ENCODE data around the gene HTR2A. TPM values are rescaled to one million over a fixed set of nuclear protein-coding genes. Genes with fewer than 3 reads are reported as not detected.

Gene HTR2A
- total RNA-seq, 1 experiment from 2014 or later = not detected

DNA sequence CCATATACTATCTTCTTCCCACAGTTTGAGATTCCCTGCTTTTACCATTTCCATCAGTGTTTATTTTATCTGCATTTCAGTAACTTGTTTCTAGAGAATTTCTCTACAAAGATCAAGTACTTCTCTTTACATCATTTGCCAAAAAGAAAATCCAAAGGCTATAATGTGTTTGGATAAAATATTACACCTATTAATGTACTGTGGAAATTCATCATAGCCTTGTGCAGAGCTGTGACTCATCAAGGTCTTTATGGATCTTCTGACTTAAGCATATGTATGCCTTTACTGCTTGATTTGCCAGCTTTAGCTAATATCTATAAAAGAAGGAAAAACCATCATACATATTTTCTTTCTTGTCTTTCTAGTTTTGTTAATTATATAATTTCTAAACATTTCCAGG, 9.6 kb upstream of the HTR2A start:
- TF ChIP-seq, protein P1, sequence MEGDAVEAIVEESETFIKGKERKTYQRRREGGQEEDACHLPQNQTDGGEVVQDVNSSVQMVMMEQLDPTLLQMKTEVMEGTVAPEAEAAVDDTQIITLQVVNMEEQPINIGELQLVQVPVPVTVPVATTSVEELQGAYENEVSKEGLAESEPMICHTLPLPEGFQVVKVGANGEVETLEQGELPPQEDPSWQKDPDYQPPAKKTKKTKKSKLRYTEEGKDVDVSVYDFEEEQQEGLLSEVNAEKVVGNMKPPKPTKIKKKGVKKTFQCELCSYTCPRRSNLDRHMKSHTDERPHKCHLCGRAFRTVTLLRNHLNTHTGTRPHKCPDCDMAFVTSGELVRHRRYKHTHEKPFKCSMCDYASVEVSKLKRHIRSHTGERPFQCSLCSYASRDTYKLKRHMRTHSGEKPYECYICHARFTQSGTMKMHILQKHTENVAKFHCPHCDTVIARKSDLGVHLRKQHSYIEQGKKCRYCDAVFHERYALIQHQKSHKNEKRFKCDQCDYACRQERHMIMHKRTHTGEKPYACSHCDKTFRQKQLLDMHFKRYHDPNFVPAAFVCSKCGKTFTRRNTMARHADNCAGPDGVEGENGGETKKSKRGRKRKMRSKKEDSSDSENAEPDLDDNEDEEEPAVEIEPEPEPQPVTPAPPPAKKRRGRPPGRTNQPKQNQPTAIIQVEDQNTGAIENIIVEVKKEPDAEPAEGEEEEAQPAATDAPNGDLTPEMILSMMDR (IDR thresholded peaks at IDR 0.05; ENCODE audit: unreplicated experiment) = no peak
- Mint-ChIP-seq H3K4me3 (ENCODE audit: low read depth, unreplicated experiment) (no peak overlapping the region), H3K27me3 (ENCODE audit: unreplicated experiment) (peaks cover 16% of the 10 kb centered on the region), H3K36me3 (ENCODE audit: insufficient read depth, unreplicated experiment) (no peaks in the 10 kb centered on the region), H3K4me1 (ENCODE audit: low read depth, unreplicated experiment) (peaks cover 9% of the 10 kb centered on the region), H3K27ac (ENCODE audit: unreplicated experiment) (no peak overlapping the region), H3K9me3 (ENCODE audit: low read depth, unreplicated experiment) (peaks cover 4% of the 10 kb centered on the region)
- no peak for DNase-seq
- CTCF ChIA-PET = interaction anchor here (0.8 kb wide), 1 partner anchor 56 kb away, joined by 5 read pairs; no protein-coding TSS in a partner anchor
- no TSS peak for BruUV-seq (replicated peaks)
- intact Hi-C loops (cut with micrococcal nuclease; ENCODE audit: unreplicated experiment) = no loop called here

DNA sequence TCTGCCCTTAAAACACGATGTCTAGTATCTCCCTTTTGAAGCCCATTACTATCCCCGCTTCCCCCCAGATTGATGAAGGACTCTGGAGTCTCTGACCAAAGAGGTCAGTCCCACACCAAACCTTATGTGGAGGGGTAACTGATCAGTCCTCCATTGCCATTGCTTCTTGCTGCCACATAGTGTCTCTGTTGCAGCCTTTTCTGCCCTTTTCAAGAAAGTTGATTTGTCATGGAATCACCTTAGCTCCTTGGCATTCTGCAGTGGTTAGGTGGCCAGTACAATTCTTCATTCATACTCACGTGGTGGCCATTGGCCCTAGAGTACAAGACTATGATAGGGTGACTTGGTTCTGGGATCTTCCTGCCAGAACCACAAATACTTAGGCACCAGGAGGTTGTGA, 8.4 kb upstream of the HTR2A start:
- TF ChIP-seq, protein P1 (IDR thresholded peaks at IDR 0.05; ENCODE audit: unreplicated experiment) = no peak
- no peaks in the 10 kb centered on the region for H3K36me3 Mint-ChIP-seq (ENCODE audit: insufficient read depth, unreplicated experiment)
- no peak overlapping the region for H3K27ac Mint-ChIP-seq (ENCODE audit: unreplicated experiment)
- H3K9me3 Mint-ChIP-seq (ENCODE audit: low read depth, unreplicated experiment) = peaks cover 4% of the 10 kb centered on the region
- DNase-seq = no peak
- intact Hi-C loops (cut with micrococcal nuclease; ENCODE audit: unreplicated experiment) = no loop called here
- no peak overlapping the region for H3K4me3 Mint-ChIP-seq (ENCODE audit: low read depth, unreplicated experiment)
- peaks cover 10% of the 10 kb centered on the region for H3K4me1 Mint-ChIP-seq (ENCODE audit: low read depth, unreplicated experiment)
- H3K27me3 Mint-ChIP-seq (ENCODE audit: unreplicated experiment) = peaks cover 16% of the 10 kb centered on the region
- no TSS peak for BruUV-seq (replicated peaks)
- CTCF ChIA-PET = no interaction called here

DNA sequence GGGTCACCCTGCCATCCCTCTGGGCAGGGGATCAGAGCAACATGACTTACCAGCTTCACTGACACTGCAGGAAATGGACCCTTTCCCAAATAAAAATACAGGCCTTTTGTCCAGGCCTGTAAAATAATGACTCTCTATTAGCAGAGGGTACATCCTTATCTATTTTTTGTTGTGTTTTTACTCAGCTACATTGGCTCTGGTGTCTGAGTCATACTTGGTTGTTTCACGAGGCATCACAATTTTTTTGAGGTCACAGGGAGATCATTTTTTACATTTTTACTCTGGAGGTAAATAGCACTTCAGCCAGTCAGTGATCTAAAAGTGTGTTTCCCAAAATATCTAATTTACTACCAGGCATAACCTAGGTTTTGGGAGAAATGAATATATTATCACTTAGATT, 6.9 kb upstream of the HTR2A start:
- no peak overlapping the region for H3K27ac Mint-ChIP-seq (ENCODE audit: unreplicated experiment)

DNA sequence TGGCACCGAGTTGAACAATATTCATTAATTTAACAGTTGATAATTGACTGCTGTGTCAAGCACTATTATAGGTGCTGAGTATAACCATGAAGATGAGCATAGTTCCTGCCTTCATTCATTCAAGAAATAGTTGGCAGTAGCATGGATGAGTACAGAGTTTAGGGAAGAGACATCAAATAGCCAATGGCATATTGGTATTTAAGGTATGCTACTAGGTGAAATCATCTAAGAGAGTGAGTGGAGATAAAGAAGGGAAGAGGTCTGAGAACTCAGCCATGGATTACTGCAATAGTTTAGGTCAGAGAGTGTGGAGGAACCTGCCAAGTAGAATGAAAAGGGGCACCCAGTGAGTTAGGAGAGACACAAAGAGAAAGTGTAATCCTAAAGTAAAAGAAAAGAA, 4.9 kb upstream of the HTR2A start:
- H3K27me3 Mint-ChIP-seq (ENCODE audit: unreplicated experiment) = peaks cover 16% of the 10 kb centered on the region
- H3K4me1 Mint-ChIP-seq (ENCODE audit: low read depth, unreplicated experiment) = peaks cover 14% of the 10 kb centered on the region
- peaks cover 2% of the 10 kb centered on the region for H3K36me3 Mint-ChIP-seq (ENCODE audit: insufficient read depth, unreplicated experiment)
- CTCF ChIA-PET = no interaction called here
- no peak for DNase-seq
- H3K9me3 Mint-ChIP-seq (ENCODE audit: low read depth, unreplicated experiment) = peaks cover 4% of the 10 kb centered on the region
- intact Hi-C loops (cut with micrococcal nuclease; ENCODE audit: unreplicated experiment) = no loop called here
- no peak overlapping the region for H3K4me3 Mint-ChIP-seq (ENCODE audit: low read depth, unreplicated experiment)
- TF ChIP-seq, protein P1 (IDR thresholded peaks at IDR 0.05; ENCODE audit: unreplicated experiment) = no peak
- BruUV-seq (replicated peaks) = no TSS peak
- H3K27ac Mint-ChIP-seq (ENCODE audit: unreplicated experiment) = no peak overlapping the region

More for the DNA sequence above, 6.9 kb upstream of the HTR2A start:
- Mint-ChIP-seq H3K4me3 (ENCODE audit: low read depth, unreplicated experiment) (no peak overlapping the region), H3K27me3 (ENCODE audit: unreplicated experiment) (peaks cover 11% of the 10 kb centered on the region), H3K9me3 (ENCODE audit: low read depth, unreplicated experiment) (peaks cover 4% of the 10 kb centered on the region), H3K36me3 (ENCODE audit: insufficient read depth, unreplicated experiment) (no peaks in the 10 kb centered on the region), H3K4me1 (ENCODE audit: low read depth, unreplicated experiment) (peaks cover 10% of the 10 kb centered on the region)
- TF ChIP-seq, protein P1 (IDR thresholded peaks at IDR 0.05; ENCODE audit: unreplicated experiment) = no peak
- CTCF ChIA-PET = no interaction called here
- intact Hi-C loops (cut with micrococcal nuclease; ENCODE audit: unreplicated experiment) = no loop called here
- DNase-seq = no peak
- no TSS peak for BruUV-seq (replicated peaks)
